SJSA1 (cell line): ENCODE results near the gene USP35. TPM values are rescaled to one million over a fixed set of nuclear protein-coding genes. Genes with fewer than 3 reads are reported as not detected.
A peak's percentile ranks its signal among the peaks of the same experiment; 100 is the strongest.
"Not testable (repeated sequence)": the region's sequence is repeated elsewhere in the genome, so short reads cannot be mapped to it uniquely, and the experiment has no call there.

Experiments used
- DNase-seq, 2 experiments: peaks; one replicate each; pipeline ENCODE4 v3.0.0-alpha.2; 2015 to 2020; ENCODE audit warnings: low spot score in 2 of 2, low read depth in 1 of 2
- H3K27ac ChIP-seq: fragments of 250-450 bp; sonication (Bioruptor Pico); 2 replicates; pipeline ENCODE4 v1.5.1; 2020; ENCODE audit warnings: mild to moderate bottlenecking, moderate library complexity
- H3K27me3 ChIP-seq: fragments of 250-450 bp; sonication (Bioruptor Pico); replicated peaks from 2 replicates; pipeline ENCODE4 v1.5.1; 2020; ENCODE audit warnings: mild to moderate bottlenecking, moderate library complexity
- H3K36me3 ChIP-seq: fragments of 250-450 bp; sonication (Bioruptor Pico); 2 replicates; pipeline ENCODE4 v1.5.1; 2020; ENCODE audit warnings: mild to moderate bottlenecking
- H3K4me1 ChIP-seq: fragments of 250-450 bp; sonication (Bioruptor Pico); replicated peaks from 2 replicates; pipeline ENCODE4 v1.6.1; 2021; ENCODE audit warnings: mild to moderate bottlenecking
- H3K4me3 ChIP-seq: fragments of 250-450 bp; sonication (Bioruptor Pico); 2 replicates; pipeline ENCODE4 v1.5.1; 2020; ENCODE audit warnings: mild to moderate bottlenecking
- H3K9me3 ChIP-seq: fragments of 250-450 bp; sonication (Bioruptor Pico); replicated peaks from 2 replicates; pipeline ENCODE4 v1.5.1; 2020; ENCODE audit warnings: mild to moderate bottlenecking
- total RNA-seq: library from RNA; depleted of rRNA; stranded (reverse); fragments of >200 nt; shearing (Covaris generic); gene quantifications from 2 replicates; pipeline ENCODE4 v1.2.3, GENCODE V29; 2014

The USP35 gene
- total RNA-seq, 1 experiment from 2014 or later = 3.4 TPM

- H3K4me1 ChIP-seq = no peaks in the 10 kb centered on the region
- H3K4me3 ChIP-seq = no peak overlapping the region
- H3K9me3 ChIP-seq = no peaks in the 10 kb centered on the region
- H3K27me3 ChIP-seq = no peaks in the 10 kb centered on the region
- no peak for DNase-seq
- H3K27ac ChIP-seq = no peak overlapping the region
- H3K36me3 ChIP-seq = no peaks in the 10 kb centered on the region
Observed at GRCh38 chr11:78158987-78159652, 29.6 kb upstream of the USP35 start.

GRCh38 chr11:78160557-78160956 is 28.2 kb upstream of the USP35 start:
- H3K36me3 ChIP-seq = no peaks in the 10 kb centered on the region
- H3K27me3 ChIP-seq = no peaks in the 10 kb centered on the region
- H3K4me1 ChIP-seq = no peaks in the 10 kb centered on the region
- H3K9me3 ChIP-seq = no peaks in the 10 kb centered on the region
- no peak for DNase-seq
- H3K4me3 ChIP-seq = no peak overlapping the region
- H3K27ac ChIP-seq = no peak overlapping the region

- Histone ChIP-seq H3K27ac (no peak overlapping the region), H3K27me3 (no peaks in the 10 kb centered on the region), H3K9me3 (no peaks in the 10 kb centered on the region), H3K4me1 (no peaks in the 10 kb centered on the region), H3K36me3 (no peaks in the 10 kb centered on the region), H3K4me3 (no peak overlapping the region)
- no peak for DNase-seq
Observed at GRCh38 chr11:78161346-78161745, 27.4 kb upstream of the USP35 start.

- no peak for DNase-seq
- Histone ChIP-seq H3K27me3 (no peaks in the 10 kb centered on the region), H3K4me3 (no peak overlapping the region), H3K36me3 (no peaks in the 10 kb centered on the region), H3K9me3 (no peaks in the 10 kb centered on the region), H3K4me1 (no peaks in the 10 kb centered on the region), H3K27ac (no peak overlapping the region)
Observed at GRCh38 chr11:78161962-78162371, 26.8 kb upstream of the USP35 start.

GRCh38 chr11:78163828-78164227 is 24.9 kb upstream of the USP35 start:
- Histone ChIP-seq H3K27me3 (no peaks in the 10 kb centered on the region), H3K27ac (no peak overlapping the region), H3K36me3 (no peaks in the 10 kb centered on the region), H3K4me3 (no peak overlapping the region), H3K9me3 (no peaks in the 10 kb centered on the region), H3K4me1 (peaks cover 6% of the 10 kb centered on the region)
- DNase-seq = no peak

GRCh38 chr11:78164471-78164870 is 24.2 kb upstream of the USP35 start:
- DNase-seq = no peak
- H3K9me3 ChIP-seq = no peaks in the 10 kb centered on the region
- H3K27ac ChIP-seq = no peak overlapping the region
- H3K4me3 ChIP-seq = no peak overlapping the region
- H3K36me3 ChIP-seq = no peaks in the 10 kb centered on the region
- no peaks in the 10 kb centered on the region for H3K27me3 ChIP-seq
- H3K4me1 ChIP-seq = peaks cover 12% of the 10 kb centered on the region

- DNase-seq = no peak
- H3K36me3 ChIP-seq = no peaks in the 10 kb centered on the region
- H3K4me1 ChIP-seq = peaks cover 14% of the 10 kb centered on the region
- H3K27me3 ChIP-seq = no peaks in the 10 kb centered on the region
- H3K9me3 ChIP-seq = no peaks in the 10 kb centered on the region
- H3K4me3 ChIP-seq = no peak overlapping the region
- H3K27ac ChIP-seq = no peak overlapping the region
Observed at GRCh38 chr11:78166855-78167469, 21.8 kb upstream of the USP35 start.

- H3K27me3 ChIP-seq = no peaks in the 10 kb centered on the region
- no peaks in the 10 kb centered on the region for H3K9me3 ChIP-seq
- peak overlapping the region; percentile 66 for H3K27ac ChIP-seq
- H3K4me3 ChIP-seq = no peak overlapping the region
- peaks cover 3% of the 10 kb centered on the region; the same call in 1 of the 2 replicates for H3K36me3 ChIP-seq
- DNase-seq = peak in 1 of 2 experiments; percentile 35
- peaks cover 14% of the 10 kb centered on the region for H3K4me1 ChIP-seq
Observed at GRCh38 chr11:78168539-78169477, 19.9 kb upstream of the USP35 start.

- H3K4me1 ChIP-seq = peaks cover 14% of the 10 kb centered on the region
- no peaks in the 10 kb centered on the region for H3K27me3 ChIP-seq
- no peak overlapping the region for H3K4me3 ChIP-seq
- peaks cover 3% of the 10 kb centered on the region; the same call in 1 of the 2 replicates for H3K36me3 ChIP-seq
- no peak overlapping the region for H3K27ac ChIP-seq
- no peaks in the 10 kb centered on the region for H3K9me3 ChIP-seq
- DNase-seq = no peak
Observed at GRCh38 chr11:78170413-78170812, 18.3 kb upstream of the USP35 start.

GRCh38 chr11:78170874-78171549 is 17.7 kb upstream of the USP35 start:
- H3K4me1 ChIP-seq = peaks cover 14% of the 10 kb centered on the region
- no peak overlapping the region for H3K27ac ChIP-seq
- no peak overlapping the region for H3K4me3 ChIP-seq
- peaks cover 3% of the 10 kb centered on the region; the same call in 1 of the 2 replicates for H3K36me3 ChIP-seq
- H3K9me3 ChIP-seq = no peaks in the 10 kb centered on the region
- H3K27me3 ChIP-seq = no peaks in the 10 kb centered on the region
- DNase-seq = no peak

- no peak for DNase-seq
- Histone ChIP-seq H3K9me3 (no peaks in the 10 kb centered on the region), H3K27ac (no peak overlapping the region), H3K4me3 (no peak overlapping the region), H3K4me1 (peaks cover 14% of the 10 kb centered on the region), H3K36me3 (peaks cover 3% of the 10 kb centered on the region; the same call in 1 of the 2 replicates), H3K27me3 (no peaks in the 10 kb centered on the region)
Observed at GRCh38 chr11:78171951-78172350, 16.8 kb upstream of the USP35 start.

GRCh38 chr11:78175862-78176261 is 12.9 kb upstream of the USP35 start:
- H3K4me1 ChIP-seq, DNase-seq, H3K36me3 ChIP-seq, H3K4me3 ChIP-seq, H3K27me3 ChIP-seq, H3K9me3 ChIP-seq, H3K27ac ChIP-seq: not testable (repeated sequence)

GRCh38 chr11:78176605-78177141 is 12.0 kb upstream of the USP35 start:
- H3K36me3 ChIP-seq = peaks cover 3% of the 10 kb centered on the region; the same call in 1 of the 2 replicates
- H3K27me3 ChIP-seq = no peaks in the 10 kb centered on the region
- no peaks in the 10 kb centered on the region for H3K4me1 ChIP-seq
- no peak for DNase-seq
- H3K27ac ChIP-seq = no peak overlapping the region
- no peaks in the 10 kb centered on the region for H3K9me3 ChIP-seq
- no peak overlapping the region for H3K4me3 ChIP-seq
